Effector memory CD8-positive, alpha-beta T cell (primary cell): ENCODE data around the gene TTBK1.

Source experiments
- ATAC-seq: fragments of 150-1000 bp; cut with Tn5 transposase; replicated peaks from 2 replicates; pipeline ENCODE4 v1.10.0; 2021; ENCODE audit warnings: mild to moderate bottlenecking, moderate library complexity
- DNase-seq, 3 experiments: peaks; one replicate each; pipeline ENCODE4 v3.0.0; 2021
- H3K27ac Mint-ChIP-seq, 2 donors: one replicate each; pipeline ENCODE4 v1.8.0; 2022; ENCODE audit warnings: mild to moderate bottlenecking in 2 of 2, mixed read lengths in 2 of 2, moderate library complexity in 2 of 2
- H3K27me3 Mint-ChIP-seq, 2 donors: one replicate each; pipeline ENCODE4 v1.8.0; 2022; ENCODE audit warnings: mixed read lengths in 2 of 2
- H3K36me3 Mint-ChIP-seq: one replicate; pipeline ENCODE4 v1.8.0; 2022; ENCODE audit warnings: mild to moderate bottlenecking, moderate library complexity, mixed read lengths; ENCODE audit not compliant: insufficient read depth
- H3K4me1 Mint-ChIP-seq, 2 donors: one replicate each; pipeline ENCODE4 v1.8.0; 2022; ENCODE audit warnings: low read depth in 2 of 2, mixed read lengths in 2 of 2
- H3K4me3 Mint-ChIP-seq, 2 donors: one replicate each; pipeline ENCODE4 v1.8.0; 2022; ENCODE audit warnings: mild to moderate bottlenecking in 2 of 2, mixed read lengths in 2 of 2, moderate library complexity in 2 of 2
- H3K9me3 Mint-ChIP-seq, 2 donors: one replicate each; pipeline ENCODE4 v1.8.0; 2022; ENCODE audit warnings: mixed read lengths in 2 of 2

The TTBK1 gene

DNA sequence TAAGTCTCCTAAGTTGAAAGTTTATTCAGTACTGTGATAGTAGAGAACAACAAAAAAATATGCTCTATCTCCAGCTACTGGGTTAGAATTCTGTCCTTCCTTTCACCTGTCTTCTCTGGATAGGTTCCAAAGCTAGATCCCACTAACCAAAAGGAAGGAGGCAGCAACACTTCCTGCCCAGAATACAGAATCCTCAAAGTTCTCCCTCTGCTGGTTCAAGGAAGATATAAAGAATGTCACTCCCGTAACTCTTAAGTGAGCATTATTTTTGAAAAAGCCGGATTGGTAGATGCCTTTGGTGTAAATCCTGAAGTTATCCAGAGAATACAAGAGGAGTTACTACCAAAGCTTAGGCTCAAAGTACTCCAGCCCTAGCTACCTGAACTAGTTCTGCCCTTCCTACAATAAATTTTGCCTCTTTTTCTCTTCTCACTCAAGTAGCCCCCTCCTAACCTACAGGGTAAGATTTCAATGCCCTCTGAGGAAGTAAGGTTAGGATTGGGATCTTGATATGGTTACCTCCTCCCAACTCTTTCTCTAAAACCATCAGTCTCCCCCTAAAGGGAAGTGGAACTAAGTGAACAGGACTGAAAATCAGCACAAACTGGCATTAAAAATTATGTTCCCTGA, 91.3 kb downstream of the TTBK1 start:
- DNase-seq, result no peak
- ATAC-seq, result no peak
- H3K27ac Mint-ChIP-seq, result no peak overlapping the region

DNA sequence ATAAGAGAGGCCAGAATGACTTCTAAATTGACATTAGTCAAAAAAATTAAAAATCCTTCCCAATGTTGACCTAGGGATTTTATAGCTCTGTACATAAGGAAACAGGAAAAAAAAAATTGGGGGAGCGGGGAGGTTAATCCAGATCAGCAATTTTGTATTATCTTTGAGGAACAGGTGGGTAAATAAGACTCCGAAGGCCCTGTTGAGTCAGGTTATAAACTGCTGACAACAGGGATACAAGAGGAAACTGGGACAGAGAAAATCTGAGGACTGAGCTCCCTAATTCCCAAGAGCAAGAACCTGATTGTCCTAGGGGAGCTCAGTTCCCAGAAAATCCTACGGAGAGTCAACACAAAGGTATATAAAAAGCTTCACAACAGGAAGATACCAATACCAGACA, 92.2 kb downstream of the TTBK1 start:
- H3K27ac Mint-ChIP-seq, result no peak overlapping the region
- H3K4me3 Mint-ChIP-seq, result no peak overlapping the region
- H3K27me3 Mint-ChIP-seq, result no peaks in the 10 kb centered on the region
- peaks cover 2 to 10% of the 10 kb centered on the region in 2 donors for H3K4me1 Mint-ChIP-seq
- H3K36me3 Mint-ChIP-seq, result peaks cover 18% of the 10 kb centered on the region
- H3K9me3 Mint-ChIP-seq, result no peaks in the 10 kb centered on the region
- no peak for ATAC-seq
- DNase-seq, result no peak

More for the DNA sequence above, 91.3 kb downstream of the TTBK1 start:
- Mint-ChIP-seq H3K27me3 (no peaks in the 10 kb centered on the region), H3K9me3 (no peaks in the 10 kb centered on the region), H3K36me3 (peaks cover 9% of the 10 kb centered on the region), H3K4me3 (no peak overlapping the region), H3K4me1 (peaks cover 2 to 10% of the 10 kb centered on the region in 2 donors)

DNA sequence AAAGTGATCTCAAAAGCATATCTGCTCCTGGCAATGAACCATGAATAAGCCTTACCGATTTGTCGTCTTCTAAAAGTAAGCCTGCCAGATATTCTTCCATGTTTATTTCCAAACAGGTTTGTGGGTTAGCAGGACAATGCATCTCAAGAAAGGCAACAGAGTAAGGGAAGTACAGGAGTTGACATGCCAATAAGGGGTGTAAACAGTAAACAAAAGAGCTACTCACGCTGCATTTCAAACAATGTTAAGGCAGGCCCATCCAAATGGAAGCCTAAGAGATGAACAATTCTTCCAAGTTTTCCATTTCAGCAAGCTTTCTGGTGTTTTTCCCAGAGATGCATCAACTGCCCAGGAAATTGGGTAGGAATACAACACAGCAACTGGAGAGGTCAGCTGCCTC, 93.1 kb downstream of the TTBK1 start:
- no peak for DNase-seq
- peaks cover 2 to 10% of the 10 kb centered on the region in 2 donors for H3K4me1 Mint-ChIP-seq
- no peak overlapping the region for H3K4me3 Mint-ChIP-seq
- ATAC-seq, result no peak
- H3K27me3 Mint-ChIP-seq, result no peaks in the 10 kb centered on the region
- peaks cover 27% of the 10 kb centered on the region for H3K36me3 Mint-ChIP-seq
- H3K27ac Mint-ChIP-seq, result no peak overlapping the region
- H3K9me3 Mint-ChIP-seq, result no peaks in the 10 kb centered on the region
